NCI-H146 treated with DMSO at 0.1 percent for 48 hours (cell line): ENCODE data around the gene SPO11.
A peak's percentile ranks its signal among the peaks of the same experiment; 100 is the strongest.

Experiments used
- DNase-seq: peaks from one replicate; lab custom pipeline; 2025; ENCODE audit not compliant: unreplicated experiment; lab: John Stamatoyannopoulos, UW

Gene SPO11

DNA sequence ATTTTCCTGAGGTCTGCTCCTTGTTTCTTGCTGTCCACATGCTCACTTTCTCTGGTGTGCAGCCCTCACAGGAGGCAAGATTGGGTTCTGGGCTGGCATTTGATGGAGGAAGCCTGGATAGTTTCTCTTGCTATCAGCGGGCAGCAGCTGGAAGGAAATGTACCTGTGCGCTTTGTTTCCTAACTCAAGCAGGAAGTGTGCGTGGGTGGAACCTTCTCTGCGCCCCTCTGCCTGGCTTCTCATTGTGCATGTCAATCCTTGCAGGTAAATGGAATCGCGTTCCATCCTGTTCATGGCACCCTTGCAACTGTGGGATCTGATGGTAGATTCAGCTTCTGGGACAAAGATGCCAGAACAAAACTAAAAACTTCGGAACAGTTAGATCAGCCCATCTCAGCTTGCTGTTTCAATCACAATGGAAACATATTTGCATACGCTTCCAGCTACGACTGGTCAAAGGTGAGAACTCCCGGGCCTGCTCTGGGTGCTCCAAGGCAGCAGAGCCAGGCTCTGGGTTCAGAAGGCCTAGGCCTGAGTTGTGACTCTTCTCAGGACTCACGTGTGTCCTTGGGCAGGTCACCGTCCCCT is 44.8 kb downstream of the SPO11 start:
- no peak for DNase-seq

- DNase-seq, result no peak
Measured at GRCh38 chr20:57374931-57375651, 45.5 kb downstream of the SPO11 start.

DNA sequence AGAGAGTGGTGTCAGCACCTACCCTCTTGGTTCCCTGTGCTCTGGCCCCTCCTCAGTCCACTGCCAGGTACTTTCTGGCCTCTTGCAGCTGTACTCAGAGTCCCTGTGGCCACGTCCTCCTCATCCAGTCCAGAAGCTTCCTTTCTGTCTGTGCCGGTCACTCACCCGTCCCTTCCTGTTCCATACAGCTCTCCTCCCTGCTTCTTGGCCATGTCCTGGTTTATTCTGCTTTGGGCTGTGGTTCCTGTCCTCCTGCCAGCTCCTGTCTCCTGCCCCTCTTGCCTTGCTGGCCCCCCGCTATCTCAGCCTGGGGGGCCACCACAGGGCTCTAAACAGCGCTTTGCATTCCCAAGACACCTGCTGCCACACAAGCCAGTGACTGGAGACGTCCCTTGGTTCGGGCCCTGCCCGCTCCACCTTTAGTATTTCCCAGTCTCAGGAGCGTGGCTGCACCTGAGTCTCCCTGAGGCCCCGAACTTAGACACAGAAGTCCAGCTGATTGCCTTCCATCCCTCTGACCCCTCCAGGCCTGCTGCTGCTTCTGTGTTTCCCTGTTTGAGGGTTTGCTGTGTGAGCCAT is 46.1 kb downstream of the SPO11 start:
- no peak for DNase-seq

- DNase-seq, result no peak
Measured at GRCh38 chr20:57377350-57377749, 47.7 kb downstream of the SPO11 start.

DNA sequence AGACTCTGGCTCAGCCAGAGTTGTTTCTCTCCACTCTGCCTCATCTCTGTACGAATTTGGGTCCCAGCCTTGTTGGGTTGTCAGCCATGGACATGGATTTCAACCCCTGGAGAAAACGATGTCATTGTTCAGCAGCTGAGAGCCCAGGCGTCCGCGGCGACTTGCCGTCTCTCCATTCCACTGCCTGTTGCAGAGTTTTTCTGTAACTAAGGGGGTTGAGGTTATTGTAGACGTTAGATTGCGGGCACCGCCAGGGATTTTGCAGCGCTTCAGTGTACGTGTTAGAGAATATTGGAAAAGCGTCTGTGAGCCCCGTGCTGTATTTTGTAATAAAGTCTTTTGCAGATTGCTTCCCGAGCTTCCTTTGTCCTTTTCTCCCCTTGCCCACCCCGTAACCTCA is 48.5 kb downstream of the SPO11 start:
- no peak for DNase-seq

GRCh38 chr20:57378646-57379262 is 49.2 kb downstream of the SPO11 start:
- no peak for DNase-seq

DNA sequence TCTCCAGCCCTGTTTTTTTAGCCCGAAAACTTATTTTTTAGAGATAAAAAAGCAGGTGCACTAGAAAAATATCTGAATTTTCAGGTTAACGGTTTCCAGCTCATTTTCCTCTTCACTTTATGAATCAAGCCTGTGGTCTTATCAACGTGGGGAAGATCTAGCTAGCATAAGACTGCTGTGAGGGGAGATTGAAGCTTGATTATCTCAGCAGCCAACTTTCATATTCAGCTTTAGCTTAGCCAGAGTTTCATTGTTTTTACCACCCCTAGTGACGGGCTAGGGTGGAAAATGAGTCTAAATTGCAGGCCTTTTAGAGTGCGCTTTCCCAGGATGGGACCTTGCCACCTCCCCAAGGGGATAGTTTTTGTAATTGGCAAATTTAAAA is 49.7 kb downstream of the SPO11 start:
- no peak for DNase-seq

DNA sequence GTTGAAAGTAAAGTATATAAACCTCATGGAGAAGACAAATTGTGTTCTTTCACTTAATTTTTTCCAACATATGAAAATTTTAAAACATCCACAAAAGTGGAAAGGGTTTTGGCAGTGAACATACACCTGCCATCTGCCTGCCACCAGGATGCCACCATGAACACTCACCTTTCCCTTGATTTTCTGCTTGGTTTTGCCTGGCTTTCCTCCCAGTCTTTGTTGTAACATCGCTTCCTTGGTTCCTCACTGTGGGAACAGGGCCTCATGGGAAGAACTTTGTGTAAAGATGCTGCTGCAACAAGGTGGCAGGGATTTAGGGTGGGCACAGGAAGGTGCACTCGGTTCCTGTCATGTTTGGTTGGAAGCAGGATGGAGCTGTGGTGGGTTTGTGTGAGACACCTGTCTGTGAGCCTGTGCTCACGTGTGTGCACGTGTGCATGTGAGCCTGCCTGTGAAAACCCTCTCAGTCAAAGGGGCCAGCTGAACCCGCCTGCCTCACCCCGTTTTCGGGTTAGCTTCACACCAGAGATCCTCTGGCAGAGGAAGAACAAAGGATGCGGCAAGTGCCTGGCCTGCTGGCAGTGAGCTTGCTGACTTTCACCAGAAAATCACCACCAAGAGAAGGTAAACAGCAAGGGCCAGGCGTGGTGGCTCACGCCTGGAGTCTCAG is 50.6 kb downstream of the SPO11 start:
- no peak for DNase-seq

GRCh38 chr20:57381596-57382503 is 52.2 kb downstream of the SPO11 start:
- DNase-seq, result peak; percentile 57

GRCh38 chr20:57382516-57382915 is 52.9 kb downstream of the SPO11 start:
- no peak for DNase-seq

DNA sequence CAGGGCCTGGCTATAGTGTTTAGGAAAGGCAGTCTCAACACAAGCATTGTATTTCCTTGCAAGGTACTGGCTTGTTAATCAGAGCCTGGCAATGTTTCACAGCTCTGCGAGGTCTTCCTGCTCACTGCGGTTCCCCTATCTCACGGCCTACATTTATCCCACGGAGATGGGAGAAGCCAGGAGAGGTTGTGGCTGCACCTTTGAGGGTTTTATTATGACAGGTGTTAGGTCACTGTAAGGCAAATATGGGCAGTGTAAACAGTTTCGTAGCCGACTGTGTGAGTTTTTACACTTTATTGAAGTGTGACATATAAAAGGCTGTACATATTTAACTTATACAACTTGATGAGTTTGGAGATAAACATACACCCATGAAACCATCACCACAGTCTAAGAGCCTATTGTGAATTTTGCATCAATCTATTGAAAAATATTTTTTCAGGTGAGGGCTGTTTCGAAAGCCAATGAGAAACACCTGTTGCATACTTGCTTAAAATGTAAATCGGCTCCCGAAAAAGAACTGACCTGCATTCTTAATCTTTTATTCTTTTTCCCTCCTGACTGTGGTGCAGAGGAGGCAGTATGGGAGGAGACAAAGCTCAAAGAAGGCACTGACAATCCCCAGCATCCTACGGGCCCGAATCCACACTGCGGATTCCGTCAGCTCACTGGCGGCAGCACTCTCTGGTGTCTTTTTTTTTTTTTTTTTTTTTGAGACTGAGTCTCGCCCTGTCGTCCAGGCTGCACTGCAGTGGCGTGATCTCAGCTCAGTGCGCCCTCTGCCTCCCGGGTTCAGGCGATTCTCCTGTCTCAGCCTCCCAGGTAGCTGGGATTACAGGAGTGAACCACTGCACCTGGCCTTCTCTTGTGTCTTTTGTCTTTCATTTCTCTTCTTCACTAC is 54.1 kb downstream of the SPO11 start:
- DNase-seq, result peak; percentile 13

- DNase-seq, result no peak
Measured at GRCh38 chr20:57384486-57384885, 54.9 kb downstream of the SPO11 start.

- DNase-seq, result no peak
Measured at GRCh38 chr20:57384953-57385761, 55.6 kb downstream of the SPO11 start.

GRCh38 chr20:57385940-57386339 is 56.3 kb downstream of the SPO11 start:
- DNase-seq, result no peak

GRCh38 chr20:57386762-57387161 is 57.2 kb downstream of the SPO11 start:
- no peak for DNase-seq

DNA sequence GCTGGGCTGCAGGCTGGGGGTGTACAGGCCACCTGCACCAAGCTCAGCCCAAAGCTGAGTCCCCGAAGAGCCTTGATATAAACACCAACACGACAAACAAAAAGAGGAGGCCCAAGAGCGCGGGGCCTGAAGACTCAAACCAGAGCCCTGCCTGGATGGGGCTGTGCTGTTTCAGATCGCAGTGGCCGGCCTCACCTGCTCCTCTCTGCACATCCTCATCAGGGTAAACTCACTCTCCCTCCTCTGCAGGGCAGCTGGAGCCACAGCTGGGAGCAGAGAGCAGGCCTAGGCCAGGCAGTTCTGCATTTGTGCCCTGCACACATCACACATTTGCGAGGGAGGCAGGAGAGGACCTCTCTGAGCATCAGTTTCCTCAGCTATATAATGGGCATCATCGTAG is 57.9 kb downstream of the SPO11 start:
- DNase-seq, result no peak

DNA sequence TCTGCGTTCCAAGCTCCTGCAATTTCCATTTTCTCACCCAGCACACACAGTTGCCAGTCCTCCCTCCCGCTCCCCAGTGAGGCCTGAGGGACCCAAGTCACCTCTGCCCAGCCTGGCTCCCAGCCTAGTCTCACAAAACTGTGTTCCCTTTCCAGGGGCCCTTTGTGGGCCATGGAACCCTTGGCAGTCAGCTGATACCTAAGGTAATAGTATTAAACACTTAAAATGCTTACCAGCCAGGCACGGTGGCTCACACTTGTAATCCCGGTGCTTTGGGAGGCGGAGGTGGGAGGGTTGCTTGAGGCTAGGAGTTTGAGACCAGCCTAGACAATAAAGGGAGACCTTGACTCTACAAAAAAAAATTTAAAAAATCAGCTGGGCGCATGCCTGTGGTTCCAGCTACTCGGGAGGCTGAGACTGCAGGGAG is 58.4 kb downstream of the SPO11 start:
- DNase-seq, result no peak

DNA sequence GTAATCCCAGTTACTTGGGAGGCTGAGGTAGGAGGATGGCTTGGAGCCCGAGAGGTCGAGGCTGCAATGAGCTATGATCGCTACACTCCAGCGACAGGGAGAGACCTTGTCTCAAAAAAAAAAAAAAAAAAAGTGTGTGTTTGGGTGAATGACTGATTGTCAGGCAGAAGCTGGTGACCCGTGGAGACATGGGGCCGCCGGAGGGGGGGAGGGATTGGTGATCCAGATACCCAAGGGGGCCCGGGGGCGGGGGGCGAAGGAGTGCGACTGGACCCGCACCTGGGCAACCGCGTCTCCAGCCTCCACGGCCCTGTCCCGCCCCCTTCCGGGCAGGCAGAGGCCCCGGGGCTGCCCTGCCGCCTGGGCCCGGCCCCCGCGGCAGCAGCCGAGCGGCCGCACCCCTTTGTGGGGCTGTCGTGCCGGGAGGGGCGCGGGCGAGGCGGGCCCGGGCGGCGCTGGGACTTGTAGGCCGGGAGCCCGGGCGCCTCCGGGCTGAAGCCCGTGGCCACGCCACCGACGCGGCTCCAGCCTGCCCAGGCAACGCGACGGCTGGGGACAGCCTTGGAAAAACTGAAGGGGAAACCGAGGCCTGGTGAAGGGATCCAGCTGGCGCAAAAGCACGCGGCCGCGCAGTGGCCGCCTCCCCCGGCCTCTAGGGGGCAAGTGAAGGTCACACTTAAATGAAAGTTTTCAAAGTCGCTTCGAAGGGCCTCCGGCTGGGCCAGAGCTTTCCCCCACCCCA is 59.5 kb downstream of the SPO11 start:
- peak; percentile 75 for DNase-seq
